Neural progenitor cell (in vitro differentiated cells): ENCODE results near the gene SLC38A7. TPM values are rescaled to one million over a fixed set of nuclear protein-coding genes. Genes with fewer than 3 reads are reported as not detected.
A peak's percentile ranks its signal among the peaks of the same experiment; 100 is the strongest.
"Not testable (repeated sequence)": the region's sequence is repeated elsewhere in the genome, so short reads cannot be mapped to it uniquely, and the experiment has no call there.

Experiments used
- DNase-seq: peaks from one replicate; pipeline ENCODE4 v3.0.0-alpha.2; 2016; ENCODE audit warnings: low spot score
- H2AFZ ChIP-seq: fragments of 200-600 bp; sonication (generic); replicated peaks from 2 replicates; pipeline ENCODE4 v1.6.1; 2016; ENCODE audit warnings: antibody characterized with exemption
- H3F3A ChIP-seq: fragments of 200-600 bp; sonication (generic); 2 replicates; pipeline ENCODE4 v1.6.1; 2016; ENCODE audit warnings: antibody characterized with exemption, low read depth
- H3K27ac ChIP-seq: fragments of 200-600 bp; sonication (generic); 2 replicates; pipeline ENCODE4 v1.5.1; 2016; ENCODE audit warnings: mild to moderate bottlenecking
- H3K27me3 ChIP-seq: fragments of 200-600 bp; sonication (generic); 2 replicates; pipeline ENCODE4 v1.6.1; 2016; ENCODE audit warnings: mild to moderate bottlenecking, moderate library complexity
- H3K36me3 ChIP-seq: fragments of 200-600 bp; sonication (generic); 2 replicates; pipeline ENCODE4 v1.5.1; 2016
- H3K4me1 ChIP-seq: fragments of 200-600 bp; sonication (generic); 2 replicates; pipeline ENCODE4 v1.6.1; 2016; ENCODE audit warnings: mixed run types
- H3K4me2 ChIP-seq: fragments of 200-600 bp; sonication (generic); 2 replicates; pipeline ENCODE4 v1.6.1; 2016
- H3K4me3 ChIP-seq: fragments of 200-600 bp; sonication (generic); 2 replicates; pipeline ENCODE4 v1.5.1; 2016
- H3K79me2 ChIP-seq: fragments of 200-600 bp; sonication (generic); 2 replicates; pipeline ENCODE4 v1.6.1; 2016; ENCODE audit warnings: low read depth
- H3K9ac ChIP-seq: fragments of 200-600 bp; sonication (generic); 2 replicates; pipeline ENCODE4 v1.6.1; 2016
- H3K9me3 ChIP-seq: fragments of 200-600 bp; sonication (generic); 2 replicates; pipeline ENCODE4 v1.5.1; 2016; ENCODE audit warnings: low read depth
- H4K20me1 ChIP-seq: fragments of 200-600 bp; sonication (generic); 2 replicates; pipeline ENCODE4 v1.6.1; 2016; ENCODE audit warnings: low read depth
- H3K27ac Mint-ChIP-seq: 3 replicates; pipeline ENCODE4 v1.8.0; 2021; ENCODE audit warnings: mixed read lengths
- H3K27me3 Mint-ChIP-seq: 2 replicates; pipeline ENCODE4 v1.8.0; 2022; ENCODE audit warnings: low read depth, mild to moderate bottlenecking, inconsistent platforms, moderate library complexity, mixed read lengths; ENCODE audit not compliant: insufficient read depth
- H3K36me3 Mint-ChIP-seq: 3 replicates; pipeline ENCODE4 v1.8.0; 2021; ENCODE audit warnings: mixed read lengths
- H3K4me1 Mint-ChIP-seq: 3 replicates; pipeline ENCODE4 v1.8.0; 2021; ENCODE audit warnings: mixed read lengths
- H3K4me3 Mint-ChIP-seq: 3 replicates; pipeline ENCODE4 v1.8.0; 2021; ENCODE audit warnings: mild to moderate bottlenecking, moderate library complexity, mixed read lengths
- H3K9me3 Mint-ChIP-seq: 3 replicates; pipeline ENCODE4 v1.8.0; 2020; ENCODE audit warnings: mixed read lengths
- CTCF ChIP-seq: fragments of 200-600 bp; sonication (generic); IDR thresholded peaks from 2 replicates; pipeline ENCODE4 v1.5.1; 2017; ENCODE audit warnings: antibody characterized with exemption, mild to moderate bottlenecking
- EZH2 ChIP-seq: fragments of 200-600 bp; sonication (generic); IDR thresholded peaks from 2 replicates; pipeline ENCODE4 v1.6.1; 2017; ENCODE audit warnings: antibody characterized with exemption, mild to moderate bottlenecking, moderate library complexity
- EZH2phosphoT487 ChIP-seq: fragments of 200-600 bp; sonication (generic); IDR thresholded peaks from 2 replicates; pipeline ENCODE4 v1.6.1; 2017; ENCODE audit warnings: antibody characterized with exemption
- total RNA-seq: library from RNA; depleted of rRNA; stranded (reverse); fragments of >200 nt; gene quantifications from 2 replicates; pipeline ENCODE4 v1.2.3, GENCODE V29; 2015; ENCODE audit warnings: low replicate concordance

Gene SLC38A7
- total RNA-seq, 1 donor from 2014 or later = 9.8 TPM

GRCh38 chr16:58661199-58661830 lies 23.3 kb downstream of the SLC38A7 start:
- no peaks in the 10 kb centered on the region for H3K36me3 ChIP-seq
- peak; percentile 79 for DNase-seq
- no peak overlapping the region for H3K4me2 ChIP-seq
- H3K4me1 ChIP-seq = no peaks in the 10 kb centered on the region
- TF ChIP-seq EZH2 (no peak), CTCF (peak; percentile 70)
- no peaks in the 10 kb centered on the region for H3K27me3 ChIP-seq
- H3K9ac ChIP-seq = no peak overlapping the region
- no peak overlapping the region for H3K4me3 ChIP-seq
- no peaks in the 10 kb centered on the region for H3K79me2 ChIP-seq
- H3K36me3 Mint-ChIP-seq = no peaks in the 10 kb centered on the region
- no peaks in the 10 kb centered on the region for H3K9me3 ChIP-seq
- no peaks in the 10 kb centered on the region for H3K9me3 Mint-ChIP-seq
- no peak overlapping the region for H2AFZ ChIP-seq
- no peaks in the 10 kb centered on the region for H3F3A ChIP-seq
- peaks cover 3% of the 10 kb centered on the region for H3K4me1 Mint-ChIP-seq
- peak overlapping the region; percentile 3 for H3K27ac Mint-ChIP-seq
- H4K20me1 ChIP-seq = no peaks in the 10 kb centered on the region
- H3K4me3 Mint-ChIP-seq = no peak overlapping the region
- H3K27me3 Mint-ChIP-seq = peaks cover 7% of the 10 kb centered on the region
- H3K27ac ChIP-seq = no peak overlapping the region

DNA sequence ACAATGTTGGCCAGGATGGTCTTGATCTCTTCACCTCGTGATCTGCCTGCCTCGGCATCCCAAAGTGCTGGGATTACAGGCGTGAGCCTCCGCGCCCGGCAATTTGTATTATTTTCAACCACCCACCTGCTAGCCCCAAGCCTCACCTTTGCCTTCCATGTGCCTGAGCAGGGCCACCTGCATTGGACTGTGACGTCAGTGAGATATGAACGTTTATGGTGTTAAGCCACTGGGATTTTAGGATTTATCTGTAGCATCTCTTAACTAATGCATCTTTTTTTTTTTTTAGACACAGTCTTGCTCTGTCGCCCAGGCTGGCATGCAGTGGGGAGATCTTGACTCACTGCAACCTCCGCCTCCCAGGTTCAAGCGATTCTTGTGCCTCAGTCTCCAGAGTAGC lies 24.7 kb downstream of the SLC38A7 start:
- H3K9me3 ChIP-seq, H3K4me3 ChIP-seq, H3F3A ChIP-seq, H3K4me1 Mint-ChIP-seq, DNase-seq, H3K36me3 ChIP-seq, H3K79me2 ChIP-seq, H3K27ac ChIP-seq, H3K4me1 ChIP-seq, H3K4me2 ChIP-seq, H2AFZ ChIP-seq, H3K27ac Mint-ChIP-seq, H3K36me3 Mint-ChIP-seq, H3K4me3 Mint-ChIP-seq, H3K27me3 Mint-ChIP-seq, H3K9me3 Mint-ChIP-seq, H4K20me1 ChIP-seq, H3K9ac ChIP-seq, H3K27me3 ChIP-seq: not testable (repeated sequence)

DNA sequence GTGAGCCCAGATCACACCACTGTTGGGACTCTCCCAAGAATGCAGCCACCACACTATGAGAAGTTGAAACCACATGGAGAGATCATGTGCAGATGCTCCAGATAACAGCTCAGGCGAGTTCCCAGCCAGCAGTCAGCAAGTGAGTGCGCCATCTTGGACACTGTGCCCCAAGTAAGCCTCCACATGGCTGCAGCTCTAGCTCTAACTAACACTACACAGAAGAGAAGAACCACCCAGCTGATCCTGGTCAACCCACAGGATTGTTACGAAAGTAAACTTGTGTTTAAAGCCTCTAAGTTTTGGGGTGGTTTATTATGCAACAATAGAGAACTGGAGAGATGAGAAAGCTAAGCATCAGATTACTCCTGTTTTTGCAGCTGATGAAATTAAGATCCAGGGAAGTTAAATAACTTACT lies 25.8 kb downstream of the SLC38A7 start:
- H3K4me3 Mint-ChIP-seq = no peak overlapping the region

More for the DNA sequence above, 25.8 kb downstream of the SLC38A7 start:
- no peak overlapping the region for H3K4me3 ChIP-seq
- Mint-ChIP-seq H3K9me3 (no peaks in the 10 kb centered on the region), H3K36me3 (no peaks in the 10 kb centered on the region), H3K27me3 (peaks cover 4% of the 10 kb centered on the region), H3K27ac (no peak overlapping the region), H3K4me1 (peaks cover 9% of the 10 kb centered on the region)
- no peak overlapping the region for H3K27ac ChIP-seq
- no peaks in the 10 kb centered on the region for H3K27me3 ChIP-seq
- no peak overlapping the region for H3K9ac ChIP-seq
- no peaks in the 10 kb centered on the region for H3K36me3 ChIP-seq
- no peaks in the 10 kb centered on the region for H3K9me3 ChIP-seq
- peaks cover 2% of the 10 kb centered on the region for H3K4me1 ChIP-seq
- no peaks in the 10 kb centered on the region for H4K20me1 ChIP-seq
- TF ChIP-seq EZH2 (no peak), CTCF (no peak), EZH2phosphoT487 (no peak)
- no peak for DNase-seq
- no peaks in the 10 kb centered on the region for H3K79me2 ChIP-seq
- peaks cover 5% of the 10 kb centered on the region for H3F3A ChIP-seq
- no peak overlapping the region for H2AFZ ChIP-seq
- no peak overlapping the region for H3K4me2 ChIP-seq
